NCI-H2081 (cell line): Measurements from ENCODE around the gene ARID1B.
"Not testable (repeated sequence)": the region's sequence is repeated elsewhere in the genome, so short reads cannot be mapped to it uniquely, and the experiment has no call there.

Source experiments
- DNase-seq, 2 experiments: peaks; one replicate each; lab custom pipeline; 2025; lab: John Stamatoyannopoulos, UW

ARID1B gene

DNA sequence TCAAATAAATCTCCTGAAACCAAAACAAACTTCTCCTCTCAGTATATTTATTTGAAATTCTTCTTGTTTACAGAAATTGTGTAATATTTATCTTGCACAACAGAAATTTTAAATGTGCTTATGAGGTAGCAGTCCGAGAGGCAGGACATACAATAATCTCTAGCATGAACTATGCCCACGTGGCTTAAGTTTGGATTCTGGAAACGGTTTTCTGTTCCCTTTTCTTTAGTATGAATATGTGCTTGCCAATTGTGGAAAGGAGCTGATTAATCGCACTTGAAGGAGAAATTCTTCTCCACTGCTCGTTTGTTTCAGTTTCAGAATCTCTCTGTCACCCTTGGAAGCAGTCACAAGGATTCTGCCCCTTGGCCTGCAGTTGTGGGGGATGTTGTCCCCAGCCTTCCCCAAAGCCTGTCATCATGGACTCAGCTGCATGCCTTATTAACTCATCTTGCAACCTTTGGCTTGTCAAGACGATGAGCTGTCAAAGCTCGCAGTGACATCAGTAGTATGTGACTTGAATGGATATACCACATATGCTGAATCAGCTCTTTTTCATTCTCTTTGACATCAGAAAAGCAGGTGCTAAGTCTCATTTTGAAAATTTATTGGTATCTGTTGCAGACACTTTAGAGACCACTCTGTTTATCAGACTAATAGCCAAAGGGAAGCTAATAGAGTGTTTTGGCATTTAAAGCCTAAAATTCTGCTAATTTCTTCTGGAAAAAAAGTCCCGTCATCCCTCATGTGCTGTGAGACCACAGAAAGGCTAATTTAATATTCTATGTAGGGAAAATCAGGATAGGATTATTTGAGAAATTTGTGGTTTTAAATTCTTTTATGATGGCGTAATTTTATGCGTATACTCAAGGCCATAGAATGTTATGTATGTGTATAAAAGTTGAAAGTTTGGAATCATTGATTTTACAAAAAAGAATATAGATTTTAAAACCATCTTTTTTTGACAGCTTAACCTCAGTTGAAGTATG, 186.8 kb downstream of the ARID1B start:
- DNase-seq: no peak

DNA sequence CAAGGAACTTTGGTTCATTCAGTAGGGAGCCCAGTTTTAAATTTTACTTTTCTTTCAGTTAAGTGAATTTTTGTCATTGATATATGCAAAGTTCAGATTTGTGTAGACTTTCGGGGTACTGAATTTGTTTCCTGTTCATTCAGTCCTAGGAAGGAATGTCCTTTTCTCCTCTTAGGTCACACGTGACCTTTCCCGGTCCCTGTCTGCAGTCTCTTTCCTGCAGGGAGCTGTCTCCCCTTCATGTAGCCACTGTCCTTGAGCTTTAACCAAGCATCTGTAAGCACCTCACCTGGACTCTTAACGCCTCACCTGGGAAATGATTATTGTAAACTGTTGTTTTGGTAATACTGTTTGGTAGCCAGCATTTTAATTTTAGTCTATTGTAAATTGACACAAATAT, 190.7 kb downstream of the ARID1B start:
- no peak for DNase-seq

DNA sequence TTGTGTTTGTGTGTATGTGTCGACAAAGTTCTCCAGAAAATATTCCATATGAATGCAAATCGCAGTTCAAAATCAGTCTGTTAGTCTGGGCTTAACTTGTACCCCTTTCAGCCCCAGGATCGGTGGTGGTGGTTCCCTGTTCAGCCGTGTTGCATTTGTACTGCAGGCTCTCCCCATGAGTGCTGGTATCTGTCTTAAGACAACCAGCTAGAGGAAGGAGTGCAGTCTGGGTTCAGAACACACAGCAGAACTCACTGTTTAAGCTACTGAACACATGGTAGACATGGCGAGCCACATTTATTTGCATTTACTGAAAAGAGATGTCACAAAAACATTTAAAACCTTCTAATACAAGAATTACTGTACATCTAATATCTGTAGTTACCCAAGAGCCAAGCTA, 192.1 kb downstream of the ARID1B start:
- DNase-seq: no peak

GRCh38 chr6:156970595-156971112, 193.5 kb downstream of the ARID1B start:
- no peak for DNase-seq

DNA sequence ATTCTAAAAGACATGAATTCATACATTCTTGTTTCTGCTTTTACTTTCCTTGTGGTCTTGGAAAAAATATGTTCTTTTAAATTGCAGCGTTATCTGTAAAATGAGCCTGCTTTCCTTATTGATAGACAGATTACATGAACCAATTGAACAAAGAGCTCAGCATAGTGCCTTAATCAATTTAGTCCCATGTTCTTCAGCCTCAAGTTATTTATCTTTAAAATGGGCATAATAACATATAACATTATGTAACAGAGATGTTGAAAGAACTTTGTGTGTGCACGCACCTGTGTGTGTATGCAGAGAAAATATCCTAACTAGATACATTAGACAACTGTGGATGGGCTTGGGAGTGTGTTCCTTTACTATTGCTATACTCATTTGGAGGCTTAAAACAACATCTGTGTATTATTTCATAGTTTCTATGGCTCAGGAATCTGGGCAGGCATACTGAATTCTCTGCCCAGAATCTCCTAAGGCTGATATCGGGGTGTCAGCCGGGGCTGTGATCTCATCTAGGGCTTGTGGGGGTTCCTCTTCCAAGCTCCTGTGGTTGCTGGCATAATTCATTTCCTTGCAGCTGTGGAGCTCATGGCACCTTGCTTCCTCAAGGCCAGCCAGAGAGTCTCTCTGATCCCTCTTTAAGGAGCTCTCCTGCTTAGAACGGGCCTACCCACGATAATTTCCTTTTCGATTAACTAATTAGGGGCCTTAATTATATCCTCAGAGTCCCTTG, 194.1 kb downstream of the ARID1B start:
- no peak for DNase-seq

DNA sequence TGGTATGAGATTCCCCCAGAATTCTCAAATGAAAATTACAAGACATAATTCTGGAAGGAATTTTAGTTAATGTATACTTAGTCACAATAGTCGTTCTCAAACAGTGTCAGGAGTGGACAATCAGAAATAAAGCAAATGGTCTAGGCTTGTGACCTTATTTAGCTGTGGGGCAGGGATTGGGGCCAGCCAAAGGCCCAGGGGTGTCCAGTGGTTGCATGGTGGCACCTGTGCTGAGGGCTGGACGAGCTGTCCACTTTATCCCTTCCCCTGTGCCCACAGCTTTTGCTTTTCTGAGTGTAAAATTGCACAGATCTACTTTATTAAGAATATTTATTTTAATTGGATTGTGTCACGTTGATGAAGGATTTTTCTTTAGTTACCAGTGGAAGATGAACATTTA, 195.0 kb downstream of the ARID1B start:
- DNase-seq: no peak

- DNase-seq: no peak
Observed at GRCh38 chr6:156974830-156975261, 197.7 kb downstream of the ARID1B start.

DNA sequence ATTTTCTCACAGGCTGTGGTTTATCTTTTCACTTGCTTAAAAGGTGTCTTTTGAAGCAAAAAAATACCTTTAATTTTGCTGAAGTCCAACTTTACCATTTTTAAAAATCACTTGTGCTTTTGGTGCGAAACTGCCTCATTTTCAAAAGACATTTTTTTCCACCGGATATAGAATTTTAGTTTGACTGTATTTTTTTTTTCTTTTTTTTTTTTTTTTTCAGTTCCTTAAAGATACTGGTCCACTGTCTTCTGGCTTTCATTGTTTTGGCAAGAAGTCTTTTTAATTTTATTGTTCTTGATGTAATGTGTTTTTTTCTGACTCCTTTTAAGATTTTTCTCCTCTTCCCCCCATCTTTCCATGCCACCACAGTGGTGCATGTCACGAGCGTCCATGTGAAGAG, 198.2 kb downstream of the ARID1B start:
- DNase-seq: no peak

DNA sequence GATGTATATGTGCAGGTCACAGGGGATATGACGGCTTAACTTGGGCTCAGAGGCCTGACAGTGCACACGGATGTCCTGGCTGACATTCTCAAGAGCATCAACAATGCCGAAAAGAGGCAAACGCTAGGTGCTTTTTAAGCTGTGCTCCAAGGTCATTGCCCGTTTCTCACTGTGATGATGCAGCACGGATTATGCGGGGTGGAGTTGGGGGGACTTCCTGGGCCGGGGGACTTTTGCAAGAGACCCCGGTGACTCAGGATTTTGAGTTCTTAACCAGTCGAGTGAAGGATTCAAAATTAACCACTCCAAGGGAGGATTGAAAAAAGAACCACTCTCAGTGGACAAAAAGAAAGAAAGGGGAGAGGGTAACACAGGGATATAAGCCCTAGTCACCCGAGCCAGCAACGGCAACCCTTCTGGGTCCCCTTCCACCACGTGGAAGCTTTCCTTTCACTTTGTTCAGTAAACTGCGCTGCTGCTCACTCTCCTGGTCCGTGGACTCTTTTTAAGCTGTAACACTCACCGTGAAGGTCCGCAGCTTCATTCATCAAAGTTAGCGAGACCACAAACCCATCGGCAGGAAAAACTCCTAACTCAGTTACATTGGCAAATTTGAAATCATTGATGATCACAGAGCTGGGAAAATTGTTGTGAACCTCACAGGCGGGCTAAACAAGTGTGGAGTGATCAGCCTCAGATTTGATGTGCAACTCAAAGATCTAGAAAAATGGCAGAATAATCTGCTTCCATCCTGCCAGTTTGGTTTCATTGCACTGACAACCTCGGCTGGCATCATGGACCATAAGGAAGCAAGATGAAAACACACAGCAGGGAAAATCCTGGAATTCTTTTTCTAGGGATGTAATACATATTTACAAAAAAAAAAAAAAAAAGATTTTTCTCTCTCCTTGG, 199.3 kb downstream of the ARID1B start:
- DNase-seq: peak in 1 of 2 experiments; percentile 47

GRCh38 chr6:156977527-156978291, 200.5 kb downstream of the ARID1B start:
- DNase-seq: peak; percentile 13 to 57

- no peak for DNase-seq
Observed at GRCh38 chr6:156978948-156979347, 201.8 kb downstream of the ARID1B start.

DNA sequence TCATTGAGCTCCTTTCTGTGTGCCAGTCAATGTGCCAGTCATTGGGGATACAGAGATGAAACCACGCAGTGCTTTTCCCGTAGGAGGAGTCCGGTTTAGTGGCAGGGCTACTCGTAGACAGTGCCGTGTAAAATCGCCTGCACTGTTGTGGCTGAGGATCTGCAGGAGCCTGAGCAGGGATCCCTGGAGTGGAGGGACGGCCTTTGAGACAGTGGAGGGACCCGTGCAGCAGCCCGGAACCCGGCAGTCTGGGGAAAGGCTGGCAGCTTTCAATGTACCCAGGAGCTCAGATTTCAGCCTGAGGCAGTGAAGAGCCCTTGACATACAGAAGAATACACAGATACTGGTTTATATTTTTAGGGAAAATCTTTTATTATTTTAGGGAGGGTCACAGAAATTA, 203.3 kb downstream of the ARID1B start:
- DNase-seq: peak; percentile 47 to 60

DNA sequence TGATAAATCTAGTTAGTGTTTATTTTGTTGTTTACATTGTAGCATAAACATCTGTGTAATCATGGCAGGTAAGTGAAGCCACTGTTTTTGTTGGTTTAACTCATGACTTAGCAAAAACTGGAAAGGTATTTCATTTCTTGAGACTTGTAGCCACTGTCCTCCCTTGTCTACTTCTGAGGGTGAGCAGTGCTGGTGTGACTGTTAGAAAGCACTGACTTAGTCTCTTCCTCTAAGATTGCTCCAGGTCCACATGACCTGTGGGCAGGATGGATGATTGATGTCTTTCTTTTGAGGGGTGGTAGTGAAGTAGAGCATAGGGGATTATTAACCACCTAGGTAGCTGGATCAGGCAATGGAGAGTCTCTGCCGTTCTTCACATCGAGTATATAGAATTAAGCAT, 203.8 kb downstream of the ARID1B start:
- DNase-seq: peak in 1 of 2 experiments; percentile 43

GRCh38 chr6:156982168-156982567, 205.0 kb downstream of the ARID1B start:
- no peak for DNase-seq

GRCh38 chr6:156982864-156983263, 205.7 kb downstream of the ARID1B start:
- DNase-seq: not testable (repeated sequence)

- DNase-seq: no peak
Observed at GRCh38 chr6:156984178-156984738, 207.1 kb downstream of the ARID1B start.

DNA sequence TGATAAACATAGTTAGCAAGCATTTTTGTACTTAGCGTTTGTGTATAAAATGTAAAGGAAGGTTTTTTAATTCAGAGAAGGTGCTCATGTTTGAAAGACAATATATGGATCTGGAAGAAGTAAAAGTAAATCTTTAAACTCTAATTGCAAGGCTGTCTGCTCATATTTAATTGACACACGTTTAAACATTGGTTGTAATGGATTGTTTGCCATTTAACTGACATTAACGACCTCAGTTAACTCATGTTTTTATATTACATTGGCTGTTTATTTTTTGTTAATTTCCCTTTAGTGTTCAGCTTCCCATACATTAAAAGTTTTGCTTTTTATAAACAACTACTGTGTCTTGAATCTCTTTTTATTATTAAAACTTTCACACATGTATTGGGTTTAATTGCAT, 208.1 kb downstream of the ARID1B start:
- DNase-seq: no peak

DNA sequence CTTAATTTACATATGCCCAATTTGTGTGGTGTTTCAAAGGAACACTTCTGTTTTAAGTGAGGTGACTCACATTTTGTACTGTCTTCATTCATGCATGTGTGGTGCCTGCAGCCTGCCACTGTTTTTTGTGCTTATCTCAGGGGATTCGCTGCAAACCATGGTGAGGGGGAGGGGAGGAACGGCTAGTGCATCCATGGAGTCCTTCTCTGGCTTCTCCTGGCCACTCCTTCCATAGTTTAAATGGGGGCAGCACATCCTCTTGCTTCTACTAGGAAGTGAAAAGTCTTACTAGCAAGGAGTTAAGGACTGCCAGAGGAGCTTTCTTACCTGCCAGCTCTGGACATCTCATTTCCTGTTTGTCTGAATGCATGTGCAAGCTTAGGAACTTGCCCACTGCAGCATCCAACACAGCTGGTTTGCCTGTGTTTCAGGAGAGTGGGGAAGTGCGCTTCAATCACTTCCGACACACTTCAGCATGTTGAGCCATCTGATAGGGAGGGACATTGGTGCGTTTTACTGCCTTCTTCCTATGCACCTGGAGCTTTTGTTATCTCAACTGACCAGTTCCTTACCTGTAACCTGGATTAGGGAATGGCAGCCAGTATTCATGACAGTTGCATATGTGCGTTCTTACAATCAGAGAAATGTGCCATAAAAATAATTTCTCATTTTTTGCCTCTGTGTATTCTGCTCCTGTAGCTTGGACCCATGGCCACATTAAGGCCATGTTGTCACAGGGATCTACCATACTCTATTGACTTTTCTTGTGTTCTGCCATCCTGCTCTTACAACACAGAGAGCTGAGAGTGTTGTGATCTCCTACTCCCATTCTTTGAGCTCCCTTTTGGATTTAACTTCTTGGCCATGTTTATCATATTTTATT, 211.3 kb downstream of the ARID1B start:
- no peak for DNase-seq

DNA sequence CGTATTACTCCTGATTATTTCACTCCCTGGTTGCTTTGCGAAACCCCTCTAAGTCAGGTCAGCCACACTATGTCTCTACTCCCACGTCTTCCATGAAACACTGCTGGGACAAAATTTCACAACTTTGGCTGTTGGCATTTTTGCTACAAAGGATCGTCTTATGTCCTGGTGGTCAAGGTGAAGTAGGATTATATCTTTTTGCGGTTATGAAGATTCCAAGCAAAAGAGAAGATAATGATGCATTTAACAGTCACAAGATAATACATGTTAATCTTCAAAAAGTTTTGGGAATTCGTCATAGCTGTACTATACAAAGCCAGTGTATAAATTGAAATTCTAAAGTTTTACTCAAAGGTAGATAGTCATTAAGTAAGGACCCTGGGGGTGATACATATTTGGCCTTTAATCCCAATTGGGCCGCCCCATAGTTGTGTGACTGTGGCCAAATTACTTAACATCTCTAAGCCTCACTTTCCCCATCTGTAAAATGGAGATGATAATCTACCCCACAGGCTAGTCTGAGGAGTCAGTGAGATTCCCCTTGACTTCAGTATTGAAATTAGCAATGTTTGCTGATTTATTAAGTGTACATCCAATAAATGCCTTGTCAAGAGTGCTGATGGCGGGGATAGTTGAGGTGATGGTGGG, 212.1 kb downstream of the ARID1B start:
- DNase-seq: no peak
